ENCODE results near the gene GPR153.

DNA sequence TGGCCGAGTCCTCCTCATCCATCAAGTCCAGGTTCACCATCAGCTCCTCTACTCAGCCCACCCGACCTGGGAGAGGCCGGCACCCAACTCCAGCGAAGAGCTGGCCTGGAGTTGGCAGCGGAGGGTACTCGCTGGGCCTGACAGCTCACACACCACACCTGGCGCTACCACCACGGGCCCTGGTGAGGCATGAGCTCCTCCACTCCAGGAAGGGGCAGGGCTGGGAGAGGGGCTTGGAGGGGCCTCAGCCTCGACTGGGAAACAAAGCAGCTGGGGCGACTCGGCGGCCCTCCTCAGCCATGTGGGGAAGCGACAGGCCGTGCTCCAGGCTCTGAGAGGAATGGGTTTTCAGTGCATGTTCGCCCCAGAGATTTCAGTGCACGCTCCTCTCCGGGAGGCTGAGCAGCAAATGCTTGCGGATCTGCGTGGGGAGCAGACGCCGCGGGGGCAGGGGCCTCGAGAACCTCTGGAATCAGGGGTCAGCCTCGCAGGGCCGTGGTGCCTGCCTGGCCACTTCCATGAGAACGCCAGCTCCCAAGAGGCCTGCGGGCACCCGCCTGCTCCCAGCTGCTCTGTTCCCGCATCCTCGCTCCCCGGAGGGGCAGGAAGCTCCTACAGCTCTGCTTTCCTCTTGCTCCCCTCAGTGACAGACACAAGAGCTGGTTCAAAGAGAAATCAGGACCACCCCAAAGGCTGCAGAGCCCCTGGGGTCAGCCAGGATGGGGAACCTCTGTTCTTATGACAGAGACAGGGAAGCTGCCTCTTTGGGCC lies 18.9 kb upstream of the GPR153 start:
- TF ChIP-seq, protein P1, sequence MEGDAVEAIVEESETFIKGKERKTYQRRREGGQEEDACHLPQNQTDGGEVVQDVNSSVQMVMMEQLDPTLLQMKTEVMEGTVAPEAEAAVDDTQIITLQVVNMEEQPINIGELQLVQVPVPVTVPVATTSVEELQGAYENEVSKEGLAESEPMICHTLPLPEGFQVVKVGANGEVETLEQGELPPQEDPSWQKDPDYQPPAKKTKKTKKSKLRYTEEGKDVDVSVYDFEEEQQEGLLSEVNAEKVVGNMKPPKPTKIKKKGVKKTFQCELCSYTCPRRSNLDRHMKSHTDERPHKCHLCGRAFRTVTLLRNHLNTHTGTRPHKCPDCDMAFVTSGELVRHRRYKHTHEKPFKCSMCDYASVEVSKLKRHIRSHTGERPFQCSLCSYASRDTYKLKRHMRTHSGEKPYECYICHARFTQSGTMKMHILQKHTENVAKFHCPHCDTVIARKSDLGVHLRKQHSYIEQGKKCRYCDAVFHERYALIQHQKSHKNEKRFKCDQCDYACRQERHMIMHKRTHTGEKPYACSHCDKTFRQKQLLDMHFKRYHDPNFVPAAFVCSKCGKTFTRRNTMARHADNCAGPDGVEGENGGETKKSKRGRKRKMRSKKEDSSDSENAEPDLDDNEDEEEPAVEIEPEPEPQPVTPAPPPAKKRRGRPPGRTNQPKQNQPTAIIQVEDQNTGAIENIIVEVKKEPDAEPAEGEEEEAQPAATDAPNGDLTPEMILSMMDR (IDR thresholded peaks at IDR 0.05) = no peak
- TF ChIP-seq POLR2A (IDR thresholded peaks at IDR 0.05) = no peak
